ENCODE results near the gene C10orf62. TPM values are rescaled to one million over a fixed set of nuclear protein-coding genes. Genes with fewer than 3 reads are reported as not detected.

Gene C10orf62
- total RNA-seq, 1 donor from 2014 or later = not detected

DNA sequence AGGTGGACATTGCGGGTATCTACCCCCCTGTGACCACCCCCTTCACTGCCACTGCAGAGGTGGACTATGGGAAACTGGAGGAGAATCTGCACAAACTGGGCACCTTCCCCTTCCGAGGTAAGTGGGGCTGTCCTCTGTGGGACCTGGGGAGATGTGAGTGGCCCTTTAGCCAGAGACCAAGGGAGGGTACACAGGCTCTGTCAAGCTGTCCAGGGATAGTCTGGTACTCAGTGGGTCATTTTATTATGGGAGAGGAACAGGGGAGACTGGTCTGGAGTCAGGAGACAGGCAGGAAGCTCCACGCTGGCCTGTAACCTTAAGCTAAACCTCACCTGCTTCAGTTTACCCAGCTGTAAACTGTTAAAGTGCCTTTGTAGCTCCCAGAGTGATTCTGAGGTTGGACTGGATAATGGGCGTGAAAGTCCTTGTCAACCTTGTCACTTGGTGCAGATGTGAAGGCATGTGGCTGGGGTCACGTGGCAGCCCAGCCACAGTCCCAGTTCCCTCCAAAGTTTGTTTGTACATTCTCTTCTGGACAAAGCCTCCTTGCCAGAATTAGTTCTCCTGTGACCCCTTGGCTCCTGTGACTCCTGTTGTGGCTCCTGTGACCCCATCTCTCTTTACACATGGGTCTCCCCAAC lies 4.6 kb upstream of the C10orf62 start:
- no peak for DNase-seq (ENCODE audit: low read depth in 2 of 2)

GRCh38 chr10:97585439-97585811 lies 4.1 kb upstream of the C10orf62 start:
- no peak for DNase-seq (ENCODE audit: low read depth in 2 of 2)

GRCh38 chr10:97587183-97587582 lies 2.3 kb upstream of the C10orf62 start:
- DNase-seq (ENCODE audit: low read depth in 2 of 2) = no peak

- no peak for DNase-seq (ENCODE audit: low read depth in 2 of 2)
Observed at GRCh38 chr10:97590082-97590747, 694 bp downstream of the C10orf62 start.

DNA sequence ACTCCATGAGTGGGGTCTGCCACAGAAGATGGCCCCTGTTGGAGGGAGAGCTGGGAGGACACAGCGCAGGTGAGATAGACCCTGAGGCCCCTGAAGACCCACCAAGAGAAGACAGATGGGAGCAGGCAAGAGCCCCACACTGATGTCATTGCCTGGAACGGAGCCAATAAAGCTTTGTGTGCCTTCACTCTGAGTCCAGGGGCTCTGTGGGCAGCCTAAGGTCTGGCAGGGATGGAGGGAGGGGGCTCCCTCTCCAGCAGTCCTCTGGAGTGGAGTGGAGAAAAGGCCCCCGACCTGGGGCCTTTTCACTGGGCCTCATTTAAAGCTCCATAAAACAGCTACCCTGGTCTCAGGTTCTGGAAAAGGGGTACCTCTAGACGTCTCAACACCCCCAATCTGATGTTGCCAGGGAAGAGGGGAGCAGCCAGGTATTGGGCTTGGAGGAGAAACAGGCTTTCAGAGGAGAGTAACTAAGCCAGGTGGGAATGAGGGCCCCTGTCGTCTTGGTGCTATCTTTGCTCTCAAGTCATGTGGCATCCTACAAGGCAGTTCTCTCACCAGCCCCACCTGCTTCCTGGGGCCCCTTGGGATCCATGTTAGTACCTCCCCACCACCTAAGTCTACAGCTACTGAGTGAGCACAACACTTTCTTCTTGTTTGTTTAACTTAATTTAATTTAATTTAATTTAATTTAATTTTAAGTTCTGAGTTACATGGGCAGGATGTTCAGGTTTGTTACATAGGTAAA lies 1.4 kb downstream of the C10orf62 start:
- DNase-seq (ENCODE audit: low read depth in 2 of 2) = no peak

DNA sequence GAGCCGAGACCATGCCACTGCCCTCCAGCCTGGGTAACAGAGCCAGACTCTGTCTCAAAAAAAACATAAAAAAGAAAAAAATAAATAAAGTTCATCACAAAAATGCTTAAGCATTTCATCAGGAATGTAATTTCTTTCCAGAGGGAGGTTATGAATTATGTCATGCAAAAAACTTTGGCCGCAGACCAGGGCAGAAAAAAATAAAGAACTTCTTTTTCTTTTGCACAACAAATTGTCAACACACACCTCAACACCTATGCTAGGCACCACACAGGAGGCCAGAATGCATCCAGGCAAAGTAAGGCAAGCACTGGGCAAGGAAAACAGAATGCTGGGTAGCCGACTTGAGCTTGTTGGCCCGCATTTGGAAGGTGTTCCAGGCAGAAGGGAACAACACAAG lies 3.9 kb downstream of the C10orf62 start:
- DNase-seq (ENCODE audit: low read depth in 2 of 2) = no peak

DNA sequence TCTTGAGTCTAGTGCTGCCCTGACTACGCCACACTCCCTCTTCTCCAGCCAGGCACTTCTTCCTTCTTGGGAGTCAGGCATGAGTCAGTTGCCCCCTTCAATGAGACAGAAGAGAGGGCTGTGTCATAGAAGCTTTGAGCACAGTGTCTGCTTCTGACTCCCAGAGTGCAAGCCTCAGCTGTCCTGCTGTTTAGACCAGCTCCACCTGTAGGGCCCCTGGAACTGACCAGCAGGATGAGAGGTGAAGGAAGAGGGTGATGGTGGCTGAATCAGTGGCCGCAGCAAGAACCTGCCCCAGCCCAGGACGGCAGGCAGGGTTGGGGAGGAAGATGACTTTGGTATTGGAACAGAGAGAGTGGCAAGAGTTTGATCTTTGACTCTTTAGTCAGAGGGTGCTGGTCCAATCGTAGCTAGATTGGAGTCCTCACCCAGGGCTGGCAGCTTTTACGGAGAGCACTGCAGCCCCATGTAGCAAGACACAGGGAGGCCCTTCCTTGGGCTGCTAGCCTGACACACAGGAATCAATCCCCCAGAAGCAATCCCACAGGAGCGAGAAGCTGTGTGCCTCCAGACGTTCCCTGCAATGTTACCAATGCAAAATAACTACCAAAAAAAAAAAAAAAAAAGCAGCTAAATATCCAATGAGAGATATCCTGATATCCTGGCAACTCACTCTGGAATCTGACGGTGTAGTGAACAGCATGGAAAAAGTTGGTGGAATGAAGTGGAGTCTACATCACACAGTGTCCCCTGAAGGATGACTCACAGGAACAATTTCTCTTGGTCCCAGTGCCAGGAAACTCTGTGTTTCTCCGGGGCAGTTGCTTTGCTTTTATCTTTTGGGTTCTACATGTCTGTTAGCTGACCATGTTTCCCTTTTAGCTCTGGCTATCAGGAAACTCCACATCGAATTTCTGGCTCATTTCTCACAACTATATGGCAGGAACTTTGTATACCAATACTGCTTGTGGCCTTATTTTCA lies 6.9 kb downstream of the C10orf62 start:
- peak; percentile 94 to 99 for DNase-seq (ENCODE audit: low read depth in 2 of 2)

DNA sequence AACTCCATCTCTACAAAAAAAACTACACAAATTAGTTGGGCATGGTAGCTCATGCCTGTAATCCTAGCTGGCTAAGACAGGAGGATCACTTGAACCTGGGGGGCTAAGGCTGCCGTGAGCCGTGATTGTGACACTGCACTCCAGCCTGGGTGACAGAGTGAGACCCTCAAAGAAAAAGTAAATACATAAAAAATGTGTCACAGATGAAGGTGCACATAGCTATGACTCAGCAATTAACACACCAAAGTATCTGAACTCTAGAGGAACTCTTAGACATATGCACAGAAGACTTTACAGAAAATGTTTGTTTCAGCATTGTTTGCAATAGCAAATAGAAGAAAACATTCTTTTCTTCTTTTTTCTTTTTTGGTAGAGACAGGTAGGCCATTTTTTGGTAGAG lies 8.3 kb downstream of the C10orf62 start:
- DNase-seq (ENCODE audit: low read depth in 2 of 2) = no peak

DNA sequence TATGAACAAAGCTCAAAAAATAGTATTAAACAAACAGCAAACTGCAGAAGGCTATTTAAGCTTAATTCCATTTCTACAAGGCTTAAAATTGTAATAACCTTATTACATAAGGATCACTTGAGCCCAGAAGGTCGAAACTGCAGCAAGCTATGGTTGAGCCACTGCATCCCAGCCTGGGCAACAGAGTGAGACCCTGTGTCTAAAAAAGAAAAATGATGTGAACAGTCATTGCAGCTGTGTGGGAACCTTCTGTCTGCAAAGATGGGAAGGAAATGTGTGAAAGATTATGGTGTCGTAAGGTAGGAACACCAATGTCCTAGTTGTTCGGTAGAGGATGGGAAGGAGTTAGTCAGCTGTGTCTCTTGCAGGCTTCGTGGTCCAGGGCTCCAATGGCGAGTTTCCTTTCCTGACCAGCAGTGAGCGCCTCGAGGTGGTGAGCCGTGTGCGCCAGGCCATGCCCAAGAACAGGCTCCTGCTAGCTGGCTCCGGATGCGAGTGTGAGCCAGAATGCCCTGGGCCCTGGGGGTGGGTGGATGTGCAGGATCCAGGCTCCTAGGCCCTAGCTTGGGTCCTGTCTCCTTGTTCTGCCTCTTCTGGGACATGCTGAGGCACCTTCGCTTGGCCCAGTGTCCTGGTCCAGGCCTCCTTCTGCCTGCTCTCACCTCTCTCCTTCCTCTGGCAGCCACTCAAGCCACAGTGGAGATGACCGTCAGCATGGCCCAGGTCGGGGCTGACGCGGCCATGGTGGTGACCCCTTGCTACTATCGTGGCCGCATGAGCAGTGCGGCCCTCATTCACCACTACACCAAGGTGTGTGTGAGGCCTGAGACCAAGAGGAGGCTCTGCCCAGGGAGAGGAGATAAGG lies 9.1 kb downstream of the C10orf62 start:
- DNase-seq (ENCODE audit: low read depth in 2 of 2) = no peak

DNA sequence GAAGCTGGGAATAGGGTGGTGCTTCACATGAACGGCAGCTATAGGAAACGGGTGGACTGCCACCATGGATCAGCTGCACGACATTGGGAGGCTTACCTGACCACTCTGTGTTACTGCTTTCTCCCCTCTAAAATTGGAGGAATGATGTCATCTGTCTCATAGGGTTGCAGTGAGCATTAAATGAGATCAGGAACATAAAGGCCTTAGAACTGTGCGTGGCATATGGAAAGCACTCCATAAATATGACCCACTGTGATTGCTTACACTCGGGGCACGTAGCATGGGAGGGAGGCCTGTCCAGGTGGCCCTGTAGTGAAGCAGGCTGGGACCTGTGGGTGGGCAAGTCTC lies 9.7 kb downstream of the C10orf62 start:
- DNase-seq (ENCODE audit: low read depth in 2 of 2) = no peak

DNA sequence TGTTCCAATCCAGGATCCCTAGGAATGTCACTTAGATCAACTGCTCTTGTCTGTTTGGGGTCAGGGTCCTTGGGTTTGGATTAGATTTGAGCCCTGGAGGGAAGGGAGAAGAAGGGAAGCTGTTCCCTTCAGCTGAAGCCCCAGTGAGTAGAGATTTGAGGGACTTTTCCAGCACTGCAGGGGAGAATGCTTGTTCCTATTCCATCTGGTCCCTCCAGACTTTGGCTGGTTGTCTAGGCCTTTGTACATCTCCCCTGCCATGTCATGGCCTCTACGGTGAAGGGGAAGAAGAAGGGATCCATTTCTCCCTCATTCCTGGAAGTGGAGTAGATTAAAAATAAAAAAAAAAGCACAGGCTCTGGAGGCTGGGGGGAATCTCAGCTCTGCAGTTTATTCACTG lies 11.1 kb downstream of the C10orf62 start:
- DNase-seq (ENCODE audit: low read depth in 2 of 2) = no peak

DNA sequence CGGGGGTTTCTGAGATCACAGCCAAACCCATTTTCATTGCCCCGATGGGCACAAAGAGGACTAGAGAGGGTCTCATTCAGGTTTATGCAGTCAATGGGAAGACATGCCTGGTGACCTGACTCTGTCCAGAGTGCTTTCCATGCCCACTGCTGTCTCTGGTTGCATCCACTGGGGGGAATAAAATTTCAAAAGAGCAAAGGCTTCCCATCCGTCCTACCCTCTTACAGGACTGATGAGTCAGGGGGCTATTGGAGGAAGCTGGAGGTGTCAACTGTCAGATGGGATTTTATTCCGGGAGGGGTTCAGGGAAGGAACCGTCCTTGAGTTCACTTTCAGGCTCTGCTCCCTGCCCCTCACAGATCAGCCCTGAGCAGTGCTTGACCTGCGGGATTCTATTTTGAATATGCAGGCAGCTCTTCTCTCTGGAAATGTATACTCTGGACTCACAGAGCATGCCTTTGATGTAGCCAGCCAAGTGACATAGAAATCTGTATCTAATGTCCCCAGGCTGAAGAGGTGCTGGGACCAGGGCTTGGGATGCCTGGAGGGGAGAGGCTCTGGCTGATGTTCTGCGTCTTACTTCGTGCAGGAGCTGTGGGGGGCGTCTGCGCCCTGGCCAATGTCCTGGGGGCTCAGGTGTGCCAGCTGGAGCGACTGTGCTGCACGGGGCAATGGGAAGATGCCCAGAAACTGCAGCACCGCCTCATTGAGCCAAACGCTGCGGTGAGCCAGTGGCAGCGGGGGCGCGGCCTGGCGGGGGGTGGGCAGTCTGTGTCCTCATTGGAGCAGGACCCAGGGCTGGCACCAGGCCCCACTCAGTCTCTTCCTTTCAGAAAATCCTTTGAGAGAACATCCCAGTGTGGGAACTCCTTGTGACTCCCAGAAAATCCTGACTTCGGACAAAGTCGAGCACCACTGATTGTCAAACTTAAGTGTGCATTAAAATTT lies 12.0 kb downstream of the C10orf62 start:
- DNase-seq (ENCODE audit: low read depth in 2 of 2) = no peak

DNA sequence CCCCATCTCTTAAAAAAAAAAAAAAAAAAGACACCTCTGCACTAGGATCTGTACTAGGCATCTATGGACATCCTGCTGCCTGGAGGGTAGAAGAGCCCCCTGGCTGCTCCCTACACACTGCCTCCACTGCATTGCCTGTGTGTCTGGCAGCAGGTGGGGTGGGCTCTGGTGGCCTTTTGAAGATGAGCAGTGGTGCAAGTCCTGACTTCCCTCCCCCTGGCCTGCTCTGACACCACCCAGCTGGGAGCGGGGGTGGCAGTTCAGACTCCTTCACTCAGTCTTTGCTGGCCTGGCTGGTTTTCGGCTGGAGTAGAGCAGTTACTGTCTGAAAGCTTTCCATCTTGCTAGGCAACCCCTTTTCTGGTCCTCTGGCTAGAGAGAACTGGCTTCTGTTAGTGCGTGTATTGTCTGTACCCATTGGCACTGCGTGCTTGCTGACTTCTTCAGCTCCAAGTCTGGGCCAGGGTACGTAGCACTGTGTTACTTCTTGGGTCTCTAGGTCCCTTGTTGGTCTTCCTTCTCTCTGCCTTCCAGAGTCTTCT lies 17.6 kb downstream of the C10orf62 start:
- no peak for DNase-seq (ENCODE audit: low read depth in 2 of 2)

DNA sequence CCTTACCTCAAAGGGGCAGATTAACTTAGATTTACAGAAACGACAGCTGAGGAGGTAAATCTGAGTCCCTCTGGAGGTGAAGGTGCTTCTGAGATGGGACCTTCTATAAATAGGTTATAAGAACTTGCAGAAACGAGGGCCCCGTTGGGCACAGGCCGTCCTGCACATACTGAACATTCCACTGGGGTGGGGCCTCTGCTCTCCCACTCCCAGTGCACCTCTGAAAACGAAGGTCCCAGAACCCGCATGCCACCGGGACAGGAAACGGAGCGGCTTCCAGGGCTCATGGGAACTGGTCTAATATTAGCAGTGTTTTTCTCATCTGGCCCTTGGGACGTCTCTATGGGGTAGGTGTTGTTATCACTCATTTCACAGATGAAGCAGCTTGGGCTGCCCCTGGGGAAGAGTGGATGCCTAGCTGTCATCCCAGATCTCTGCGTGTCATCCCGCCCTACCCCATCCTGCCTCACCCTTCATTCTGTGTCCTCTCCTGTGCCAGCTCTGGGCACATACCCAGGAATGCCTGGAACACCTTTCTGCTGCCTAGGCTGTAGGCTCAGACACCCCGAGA lies 19.6 kb downstream of the C10orf62 start:
- no peak for DNase-seq (ENCODE audit: low read depth in 2 of 2)

DNA sequence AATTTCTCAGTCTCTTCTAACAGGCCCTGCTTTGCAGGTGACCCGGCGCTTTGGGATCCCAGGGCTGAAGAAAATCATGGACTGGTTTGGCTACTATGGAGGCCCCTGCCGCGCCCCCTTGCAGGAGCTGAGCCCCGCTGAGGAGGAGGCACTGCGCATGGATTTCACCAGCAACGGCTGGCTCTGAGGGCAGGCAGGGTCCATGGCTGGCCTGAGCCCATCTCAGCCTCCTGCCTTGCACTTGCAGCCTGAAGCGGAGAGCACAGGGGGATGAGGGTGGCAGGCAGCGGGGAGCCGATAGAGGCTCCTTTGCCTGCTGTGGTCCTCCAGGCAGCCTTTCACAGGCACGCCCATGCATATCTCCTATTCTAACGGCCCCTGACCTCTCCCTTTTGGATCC lies 22.0 kb downstream of the C10orf62 start:
- DNase-seq (ENCODE audit: low read depth in 2 of 2) = no peak

- peak; percentile 69 to 78 for DNase-seq (ENCODE audit: low read depth in 2 of 2)
Observed at GRCh38 chr10:97612386-97612785, 22.9 kb downstream of the C10orf62 start.

DNA sequence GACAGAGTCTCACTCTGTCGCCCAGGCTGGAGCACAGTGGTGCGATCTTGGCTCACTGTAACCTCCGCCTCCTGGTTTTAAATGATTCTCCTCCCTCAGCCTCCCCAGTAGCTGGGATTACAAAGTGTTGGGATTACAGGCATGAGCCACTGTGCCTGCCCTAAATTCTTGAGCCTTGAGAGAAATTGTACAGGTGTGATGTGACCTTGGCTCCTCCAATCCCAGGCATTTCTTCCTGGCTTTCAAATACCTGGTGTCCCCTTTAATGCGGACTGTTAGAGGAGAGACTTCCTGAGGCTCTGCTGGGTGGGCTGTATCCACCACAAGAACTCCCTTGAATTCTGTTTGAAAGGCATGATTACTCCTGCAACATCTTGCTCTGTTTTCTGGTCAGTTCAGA lies 28.8 kb downstream of the C10orf62 start:
- no peak for DNase-seq (ENCODE audit: low read depth in 2 of 2)

DNA sequence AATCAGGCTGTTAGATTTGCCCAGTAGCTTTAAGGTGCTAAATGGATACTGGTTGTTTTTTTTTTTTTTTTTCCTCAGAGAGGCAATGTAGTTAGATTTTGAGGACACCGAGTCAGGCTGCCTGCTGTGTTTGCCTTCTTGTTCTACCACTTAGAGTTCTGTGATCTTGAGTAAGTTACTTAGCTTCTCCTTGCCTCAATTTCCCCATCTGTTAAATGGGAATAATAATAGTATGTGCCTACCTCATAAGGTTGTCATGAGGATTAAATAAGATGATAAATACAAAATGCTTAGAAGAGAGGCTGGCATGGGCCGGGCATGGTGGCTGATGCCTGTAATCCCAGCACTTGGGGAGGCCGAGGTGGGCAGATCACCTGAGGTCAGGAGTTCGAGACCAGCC lies 29.2 kb downstream of the C10orf62 start:
- no peak for DNase-seq (ENCODE audit: low read depth in 2 of 2)

DNA sequence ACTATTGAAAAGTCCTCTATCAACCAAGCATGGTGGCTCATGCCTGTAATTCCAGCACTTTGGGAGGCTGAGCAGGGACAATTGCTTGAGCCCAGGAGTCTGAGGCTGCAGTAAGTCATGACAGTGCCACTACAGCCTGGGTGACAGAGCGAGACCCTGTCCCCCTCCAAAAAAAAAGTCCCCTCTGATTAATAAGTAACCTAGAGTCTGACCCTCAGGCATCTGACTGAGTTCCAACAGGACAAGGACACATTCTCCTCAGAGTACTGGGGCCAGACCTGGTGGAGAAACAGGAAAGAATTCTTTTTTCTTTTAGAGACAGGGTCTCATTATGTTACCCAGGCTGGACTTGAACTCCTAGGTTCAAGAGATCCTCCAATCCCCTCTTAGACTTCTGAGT lies 33.8 kb downstream of the C10orf62 start:
- no peak for DNase-seq (ENCODE audit: low read depth in 2 of 2)
